NCI-H524 treated with DMSO at 0.1 percent for 48 hours (cell line): ENCODE results near the gene TMTC4.
A peak's percentile ranks its signal among the peaks of the same experiment; 100 is the strongest.
"Not testable (repeated sequence)": the region's sequence is repeated elsewhere in the genome, so short reads cannot be mapped to it uniquely, and the experiment has no call there.

Source experiments
- DNase-seq: peaks from one replicate; lab custom pipeline; 2025; lab: John Stamatoyannopoulos, UW

Gene TMTC4

GRCh38 chr13:100584896-100585295 lies 89.7 kb downstream of the TMTC4 start:
- DNase-seq = no peak

DNA sequence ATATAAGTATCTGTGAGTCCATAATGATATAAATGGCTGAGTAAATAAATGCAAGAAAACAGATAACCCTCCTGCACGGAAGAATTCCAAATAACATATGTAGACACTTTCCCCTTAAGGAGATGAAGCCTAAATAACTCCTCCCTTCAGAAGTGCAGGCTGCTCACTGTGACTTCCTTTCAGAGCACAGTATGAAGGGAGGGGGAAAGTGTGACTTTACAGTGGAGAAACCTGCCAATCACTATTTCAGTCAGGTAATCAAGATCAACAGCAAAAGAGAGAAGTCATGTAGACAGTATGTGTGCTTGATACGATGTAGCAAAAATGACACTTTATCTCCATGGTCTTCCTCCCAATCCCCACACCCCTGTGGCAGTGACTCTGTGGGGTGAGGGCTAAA lies 93.1 kb downstream of the TMTC4 start:
- DNase-seq = no peak

DNA sequence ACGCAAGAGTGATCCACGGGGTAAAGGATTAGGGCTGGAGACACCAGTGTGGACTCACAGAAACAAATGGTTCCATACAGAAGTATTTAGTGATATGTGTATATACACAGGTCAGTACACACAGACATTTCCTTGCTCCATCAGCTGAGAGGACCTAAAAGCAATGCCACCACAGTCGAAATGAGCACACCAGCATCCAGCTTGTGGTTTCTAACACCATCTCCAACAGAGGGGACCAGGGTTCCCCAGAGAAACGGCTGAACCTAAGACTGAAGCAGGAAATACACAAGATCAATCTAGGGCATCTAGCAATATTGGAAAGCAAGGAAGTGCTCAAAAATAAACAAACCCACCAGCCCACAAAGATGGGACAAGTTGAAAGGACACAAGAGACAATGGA lies 93.6 kb downstream of the TMTC4 start:
- DNase-seq = no peak

GRCh38 chr13:100580045-100580444 lies 94.5 kb downstream of the TMTC4 start:
- DNase-seq = no peak

DNA sequence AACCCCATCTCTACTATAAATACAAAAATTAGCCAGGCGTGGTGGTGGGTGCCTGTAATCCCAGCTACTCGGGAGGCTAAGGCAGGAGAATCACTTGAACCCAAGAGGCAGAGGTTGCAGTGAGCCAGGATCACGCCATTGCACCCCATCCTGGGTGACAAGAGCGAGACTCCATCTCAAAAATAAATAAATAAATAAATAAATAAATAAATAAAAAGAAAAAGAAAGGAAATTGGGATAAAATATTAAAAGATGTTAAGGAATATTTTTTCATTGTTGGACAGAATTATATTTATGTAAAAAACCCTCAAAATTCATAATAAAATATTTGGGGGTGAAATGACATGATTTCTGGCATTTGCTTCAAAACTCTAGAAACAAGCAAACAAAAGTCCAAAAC lies 97.4 kb downstream of the TMTC4 start:
- DNase-seq = not testable (repeated sequence)

DNA sequence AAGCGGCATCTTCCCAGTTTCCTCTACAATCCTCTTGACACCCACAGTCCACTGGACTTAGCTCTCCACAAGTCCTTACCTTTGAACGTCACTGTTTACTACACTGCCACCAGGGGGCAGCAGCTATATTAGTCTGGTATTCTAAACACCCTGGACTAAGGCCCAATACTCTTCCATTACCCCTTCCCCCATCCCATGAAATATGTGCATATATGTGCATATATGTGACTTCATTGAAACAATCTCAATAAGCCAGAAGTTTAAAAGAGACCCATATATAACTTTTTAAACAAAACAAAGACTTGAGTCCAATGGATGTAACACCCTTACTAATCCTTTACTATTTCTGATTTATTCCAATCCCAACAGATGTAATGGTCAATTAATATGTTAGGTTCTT lies 101.5 kb downstream of the TMTC4 start:
- peak; percentile 6 for DNase-seq

DNA sequence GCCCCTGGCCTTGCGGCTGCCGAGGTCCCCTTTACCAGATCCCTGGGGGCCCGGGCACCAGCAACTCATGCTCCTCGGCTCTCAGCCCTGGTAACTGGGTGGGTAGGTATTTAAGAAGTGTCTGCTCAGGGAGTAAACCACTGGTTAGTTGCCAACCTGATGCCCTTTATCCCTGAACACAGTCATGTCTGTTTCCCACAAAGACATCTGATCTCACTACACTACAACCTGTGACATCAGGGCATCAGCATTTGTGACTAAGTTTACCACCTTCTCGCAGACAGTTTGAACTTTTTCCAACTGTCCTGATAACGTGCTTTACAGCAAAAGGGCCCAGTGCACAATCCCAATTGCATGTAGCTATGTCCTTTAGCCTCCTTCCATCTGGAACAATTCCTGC lies 108.1 kb downstream of the TMTC4 start:
- DNase-seq = no peak

- DNase-seq = no peak
Measured at GRCh38 chr13:100565286-100565685, 109.3 kb downstream of the TMTC4 start.

DNA sequence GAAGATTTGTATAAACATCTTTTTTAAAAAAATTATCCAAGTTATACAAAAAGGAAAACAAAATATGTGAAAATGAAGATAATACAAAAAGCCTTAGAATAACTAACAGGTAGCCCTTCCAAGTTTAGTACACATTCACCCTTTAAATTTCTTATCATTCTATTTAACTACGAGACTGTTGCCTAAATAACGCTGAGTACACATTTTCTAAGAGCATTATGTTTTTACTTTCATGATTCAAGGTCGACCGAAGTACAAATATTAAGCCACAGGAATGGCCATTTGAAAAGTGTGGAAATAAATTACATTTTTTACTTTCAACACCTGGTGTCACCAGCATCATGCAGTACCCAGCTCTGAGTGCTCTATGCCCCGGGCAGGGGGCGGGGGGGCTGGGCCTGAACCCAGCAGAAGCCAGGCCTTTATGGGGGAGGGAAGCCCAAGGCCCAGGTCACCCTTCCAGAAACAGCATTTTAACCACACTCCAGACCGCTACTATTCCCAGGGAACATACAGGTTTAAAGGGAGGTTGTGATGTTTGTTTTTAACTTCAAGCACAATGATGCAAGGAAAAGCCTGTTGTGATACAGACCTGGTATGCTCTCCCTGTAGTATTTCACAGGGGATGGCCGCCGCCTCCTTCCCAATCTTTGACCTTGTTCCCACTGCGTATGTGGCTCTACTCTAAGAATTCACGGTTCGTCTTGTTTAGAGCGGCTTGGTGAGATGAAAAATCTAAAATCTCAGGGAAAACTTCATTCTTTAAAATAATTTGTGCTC lies 110.0 kb downstream of the TMTC4 start:
- DNase-seq = no peak

GRCh38 chr13:100563779-100564178 lies 110.8 kb downstream of the TMTC4 start:
- no peak for DNase-seq

GRCh38 chr13:100561599-100562204 lies 112.9 kb downstream of the TMTC4 start:
- no peak for DNase-seq

GRCh38 chr13:100561158-100561499 lies 113.5 kb downstream of the TMTC4 start:
- DNase-seq = no peak

DNA sequence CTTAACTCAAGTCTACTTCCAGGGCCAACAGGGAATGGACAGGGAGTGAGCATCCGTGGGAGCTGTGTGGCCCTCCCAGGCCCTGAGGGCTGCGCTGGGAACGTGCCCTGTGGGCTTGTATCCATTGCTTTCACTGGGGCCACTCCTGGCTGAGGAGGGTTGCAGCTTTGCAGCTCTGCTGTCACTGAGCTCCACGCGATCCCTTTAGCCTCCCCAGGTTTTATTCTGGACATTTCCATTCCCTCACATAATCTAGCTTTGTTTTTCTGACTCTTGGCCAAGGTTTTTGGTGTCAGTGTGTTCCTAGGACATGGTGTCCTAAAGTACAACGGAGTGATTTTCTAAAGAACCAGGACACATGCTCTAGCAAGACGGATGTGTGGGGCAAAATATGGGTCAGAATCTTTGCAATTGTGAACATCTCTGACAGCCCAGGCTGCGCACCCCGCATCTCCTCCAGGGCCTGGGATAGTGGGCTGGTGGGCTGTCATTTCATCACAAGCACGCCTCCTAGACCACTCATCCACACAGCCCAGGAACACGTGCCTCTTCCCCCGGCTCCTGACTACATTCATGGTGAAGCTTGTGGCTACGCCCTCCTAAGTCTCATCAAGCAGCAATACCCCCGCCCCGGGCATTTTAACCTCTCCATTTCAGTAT lies 114.0 kb downstream of the TMTC4 start:
- DNase-seq = no peak

- DNase-seq = no peak
Measured at GRCh38 chr13:100559886-100560285, 114.7 kb downstream of the TMTC4 start.
